Measurements from ENCODE around the gene SOHLH1. TPM values are rescaled to one million over a fixed set of nuclear protein-coding genes. Genes with fewer than 3 reads are reported as not detected.

The SOHLH1 gene
- total RNA-seq, 1 experiment from 2014 or later: not detected

- Histone ChIP-seq H3K36me3 (ENCODE audit: control insufficient read depth in 1 of 2, insufficient read depth in 2 of 2, low read length in 2 of 2) (no peaks in the 10 kb centered on the region), H4K20me1 (ENCODE audit: insufficient read depth) (no peaks in the 10 kb centered on the region), H2AFZ (ENCODE audit: low read depth, low read length, poor library complexity, severe bottlenecking) (no peak overlapping the region), H3K4me3 (replicated peaks in 1 of 2; ENCODE audit: low read depth in 1 of 2, low read length in 2 of 2) (no peak overlapping the region), H3K79me2 (ENCODE audit: insufficient read depth, low read length) (no peaks in the 10 kb centered on the region), H3K4me2 (ENCODE audit: low read length) (no peak overlapping the region), H3K27me3 (ENCODE audit: insufficient read depth, low read length) (peaks cover 14% of the 10 kb centered on the region; the same call in 1 of the 2 replicates), H3K9me3 (ENCODE audit: control insufficient read depth in 1 of 2, insufficient read depth in 1 of 2, low read depth in 1 of 2, low read length in 2 of 2) (no peaks in the 10 kb centered on the region), H3K27ac (ENCODE audit: low read depth, low read length) (no peak overlapping the region), H3K9me2 (ENCODE audit: insufficient read depth) (no peaks in the 10 kb centered on the region), H3K4me1 (ENCODE audit: control insufficient read depth in 1 of 2, insufficient read depth in 2 of 2, low read length in 2 of 2) (no peaks in the 10 kb centered on the region), H3K9ac (ENCODE audit: low read length) (no peak overlapping the region)
- TF ChIP-seq, protein P1, sequence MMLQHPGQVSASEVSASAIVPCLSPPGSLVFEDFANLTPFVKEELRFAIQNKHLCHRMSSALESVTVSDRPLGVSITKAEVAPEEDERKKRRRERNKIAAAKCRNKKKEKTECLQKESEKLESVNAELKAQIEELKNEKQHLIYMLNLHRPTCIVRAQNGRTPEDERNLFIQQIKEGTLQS (IDR thresholded peaks at IDR 0.05): no peak
- no peak for TF ChIP-seq TCF7L2 (IDR thresholded peaks at IDR 0.05; ENCODE audit: borderline replicate concordance, extremely low read depth, insufficient read depth, insufficient read length)
- intact Hi-C loops (cut with micrococcal nuclease): no loop called here
- no peak for DNase-seq (ENCODE audit: low read depth, low spot score)
- no TSS peak for BruUV-seq (replicated peaks)
- ChIA-PET POLR2A (no interaction called here), CTCF (no interaction called here), RAD21 (ENCODE audit: low non-redundant PET in 1 of 2, low total read pairs in 2 of 2, uncharacterized antibody in 2 of 2, unreplicated experiment in 2 of 2) (no interaction called here)
- ATAC-seq: no peak
These were observed 8.9 kb upstream of the SOHLH1 start for GRCh38 chr9:135708164-135708563.

GRCh38 chr9:135707252-135708138, 8.2 kb upstream of the SOHLH1 start:
- H3K27ac ChIP-seq (ENCODE audit: low read depth, low read length): no peak overlapping the region
- ChIA-PET POLR2A (no interaction called here), RAD21 (ENCODE audit: low non-redundant PET in 1 of 2, low total read pairs in 2 of 2, uncharacterized antibody in 2 of 2, unreplicated experiment in 2 of 2) (no interaction called here), CTCF (no interaction called here)
- no peaks in the 10 kb centered on the region for H3K79me2 ChIP-seq (ENCODE audit: insufficient read depth, low read length)
- intact Hi-C loops (cut with micrococcal nuclease): no loop called here
- H3K27me3 ChIP-seq (ENCODE audit: insufficient read depth, low read length): peaks cover 14% of the 10 kb centered on the region; the same call in 1 of the 2 replicates
- H3K4me3 ChIP-seq (replicated peaks in 1 of 2; ENCODE audit: low read depth in 1 of 2, low read length in 2 of 2): no peak overlapping the region
- no peak overlapping the region for H2AFZ ChIP-seq (ENCODE audit: low read depth, low read length, poor library complexity, severe bottlenecking)
- no peaks in the 10 kb centered on the region for H3K4me1 ChIP-seq (ENCODE audit: control insufficient read depth in 1 of 2, insufficient read depth in 2 of 2, low read length in 2 of 2)
- H3K9me3 ChIP-seq (ENCODE audit: control insufficient read depth in 1 of 2, insufficient read depth in 1 of 2, low read depth in 1 of 2, low read length in 2 of 2): no peaks in the 10 kb centered on the region
- no TSS peak for BruUV-seq (replicated peaks)
- H3K4me2 ChIP-seq (ENCODE audit: low read length): no peak overlapping the region
- ATAC-seq (no peak), DNase-seq (ENCODE audit: low read depth, low spot score) (no peak)
- no peaks in the 10 kb centered on the region for H3K9me2 ChIP-seq (ENCODE audit: insufficient read depth)
- no peaks in the 10 kb centered on the region for H4K20me1 ChIP-seq (ENCODE audit: insufficient read depth)
- H3K36me3 ChIP-seq (ENCODE audit: control insufficient read depth in 1 of 2, insufficient read depth in 2 of 2, low read length in 2 of 2): no peaks in the 10 kb centered on the region
- no peak overlapping the region for H3K9ac ChIP-seq (ENCODE audit: low read length)
- TF ChIP-seq ZNF274 (IDR thresholded peaks at IDR 0.05; ENCODE audit: low read depth, low read length) (no peak), YY1 (IDR thresholded peaks at IDR 0.05; ENCODE audit: extremely low read depth, insufficient replicate concordance, low read depth, low read length) (no peak), FOSL1 (IDR thresholded peaks at IDR 0.05; ENCODE audit: low read depth) (no peak), SP1 (IDR thresholded peaks at IDR 0.05; ENCODE audit: low read depth) (no peak), POLR2A (IDR thresholded peaks at IDR 0.05; ENCODE audit: borderline replicate concordance, extremely low read depth, insufficient read depth, insufficient read length) (no peak), MAX (IDR thresholded peaks at IDR 0.05) (no peak), SRF (IDR thresholded peaks at IDR 0.05; ENCODE audit: low read depth) (no peak), JUND (IDR thresholded peaks at IDR 0.05) (no peak), TCF7L2 (IDR thresholded peaks at IDR 0.05; ENCODE audit: borderline replicate concordance, extremely low read depth, insufficient read depth, insufficient read length) (no peak), CEBPB (IDR thresholded peaks at IDR 0.05; ENCODE audit: low read depth) (no peak), EZH2 (IDR thresholded peaks at IDR 0.05) (no peak), ELF1 (IDR thresholded peaks at IDR 0.05; ENCODE audit: borderline replicate concordance, low read depth) (no peak), EZH2phosphoT487 (IDR thresholded peaks at IDR 0.05; ENCODE audit: borderline replicate concordance) (no peak), REST (IDR thresholded peaks at IDR 0.05; ENCODE audit: low read depth) (no peak), SIN3A (IDR thresholded peaks at IDR 0.05; ENCODE audit: low read depth) (no peak)
- TF ChIP-seq, protein P1 (IDR thresholded peaks at IDR 0.05): no peak

Measured in HCT116 (cell line).